ENCODE measurements around the gene ALDOB.

DNA sequence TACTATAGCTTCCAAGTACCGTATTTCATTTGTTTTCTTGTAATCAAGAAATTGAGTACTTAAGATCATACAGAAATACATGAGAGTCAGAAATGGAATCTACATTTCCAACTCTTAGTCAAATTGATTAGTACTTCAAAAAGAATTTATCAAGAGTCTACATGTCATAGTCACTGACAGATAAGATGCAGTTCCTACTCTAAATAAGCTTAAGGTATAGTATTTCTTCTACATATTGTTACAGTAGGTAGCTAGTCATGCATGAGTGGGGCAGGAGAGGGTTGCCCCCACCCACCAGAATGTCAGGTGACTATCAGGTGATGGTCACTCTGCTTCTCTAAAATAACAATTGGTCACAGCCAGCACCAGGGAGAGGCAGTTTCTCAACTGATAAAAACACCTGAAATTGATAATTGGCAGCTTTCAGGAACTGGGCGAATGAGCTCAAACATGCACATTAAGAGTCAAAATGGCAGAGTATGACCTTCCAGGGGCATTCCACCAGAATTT, 53.7 kb downstream of the ALDOB start:
- TF ChIP-seq HDAC2 (IDR thresholded peaks at IDR 0.05; ENCODE audit: borderline replicate concordance in 1 of 2, low read depth in 2 of 2, low read length in 2 of 2) (no peak), CEBPB (IDR thresholded peaks at IDR 0.05; ENCODE audit: low read depth, low read length) (no peak), CREB1 (IDR thresholded peaks at IDR 0.05) (no peak), EZH2 (IDR thresholded peaks at IDR 0.05; ENCODE audit: low read depth, low read length, severe bottlenecking) (no peak), POLR2A (IDR thresholded peaks at IDR 0.05; ENCODE audit: control extremely low read depth in 1 of 2, low read depth in 2 of 2, low read length in 2 of 2) (no peak), ASH2L (IDR thresholded peaks at IDR 0.05; ENCODE audit: low read length) (no peak), CHD2 (IDR thresholded peaks at IDR 0.05; ENCODE audit: low read length) (no peak), EGR1 (IDR thresholded peaks at IDR 0.05; ENCODE audit: borderline replicate concordance, low read depth, low read length) (no peak), RFX5 (IDR thresholded peaks at IDR 0.05; ENCODE audit: borderline replicate concordance, low read depth, low read length) (no peak), SRF (IDR thresholded peaks at IDR 0.05; ENCODE audit: low read depth, low read length) (no peak), CBX8 (IDR thresholded peaks at IDR 0.05; ENCODE audit: borderline replicate concordance, low read depth, low read length) (no peak)
- TF ChIP-seq, protein P1, sequence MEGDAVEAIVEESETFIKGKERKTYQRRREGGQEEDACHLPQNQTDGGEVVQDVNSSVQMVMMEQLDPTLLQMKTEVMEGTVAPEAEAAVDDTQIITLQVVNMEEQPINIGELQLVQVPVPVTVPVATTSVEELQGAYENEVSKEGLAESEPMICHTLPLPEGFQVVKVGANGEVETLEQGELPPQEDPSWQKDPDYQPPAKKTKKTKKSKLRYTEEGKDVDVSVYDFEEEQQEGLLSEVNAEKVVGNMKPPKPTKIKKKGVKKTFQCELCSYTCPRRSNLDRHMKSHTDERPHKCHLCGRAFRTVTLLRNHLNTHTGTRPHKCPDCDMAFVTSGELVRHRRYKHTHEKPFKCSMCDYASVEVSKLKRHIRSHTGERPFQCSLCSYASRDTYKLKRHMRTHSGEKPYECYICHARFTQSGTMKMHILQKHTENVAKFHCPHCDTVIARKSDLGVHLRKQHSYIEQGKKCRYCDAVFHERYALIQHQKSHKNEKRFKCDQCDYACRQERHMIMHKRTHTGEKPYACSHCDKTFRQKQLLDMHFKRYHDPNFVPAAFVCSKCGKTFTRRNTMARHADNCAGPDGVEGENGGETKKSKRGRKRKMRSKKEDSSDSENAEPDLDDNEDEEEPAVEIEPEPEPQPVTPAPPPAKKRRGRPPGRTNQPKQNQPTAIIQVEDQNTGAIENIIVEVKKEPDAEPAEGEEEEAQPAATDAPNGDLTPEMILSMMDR (IDR thresholded peaks at IDR 0.05; ENCODE audit: control extremely low read depth in 1 of 3, insufficient read depth in 1 of 3, low read depth in 1 of 3, low read length in 3 of 3) = no peak
- TF ChIP-seq, protein P2, sequence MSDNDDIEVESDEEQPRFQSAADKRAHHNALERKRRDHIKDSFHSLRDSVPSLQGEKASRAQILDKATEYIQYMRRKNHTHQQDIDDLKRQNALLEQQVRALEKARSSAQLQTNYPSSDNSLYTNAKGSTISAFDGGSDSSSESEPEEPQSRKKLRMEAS (IDR thresholded peaks at IDR 0.05) = no peak
- TF ChIP-seq, protein P3, sequence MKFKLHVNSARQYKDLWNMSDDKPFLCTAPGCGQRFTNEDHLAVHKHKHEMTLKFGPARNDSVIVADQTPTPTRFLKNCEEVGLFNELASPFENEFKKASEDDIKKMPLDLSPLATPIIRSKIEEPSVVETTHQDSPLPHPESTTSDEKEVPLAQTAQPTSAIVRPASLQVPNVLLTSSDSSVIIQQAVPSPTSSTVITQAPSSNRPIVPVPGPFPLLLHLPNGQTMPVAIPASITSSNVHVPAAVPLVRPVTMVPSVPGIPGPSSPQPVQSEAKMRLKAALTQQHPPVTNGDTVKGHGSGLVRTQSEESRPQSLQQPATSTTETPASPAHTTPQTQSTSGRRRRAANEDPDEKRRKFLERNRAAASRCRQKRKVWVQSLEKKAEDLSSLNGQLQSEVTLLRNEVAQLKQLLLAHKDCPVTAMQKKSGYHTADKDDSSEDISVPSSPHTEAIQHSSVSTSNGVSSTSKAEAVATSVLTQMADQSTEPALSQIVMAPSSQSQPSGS (IDR thresholded peaks at IDR 0.05; ENCODE audit: low read length) = no peak
